Smooth muscle cell (in vitro differentiated cells): Measurements from ENCODE around the gene TET1. TPM values are rescaled to one million over a fixed set of nuclear protein-coding genes. Genes with fewer than 3 reads are reported as not detected.

Experiments
- DNase-seq: peaks from one replicate; lab custom pipeline; 2025; ENCODE audit not compliant: unreplicated experiment; lab: John Stamatoyannopoulos, UW
- H2AFZ ChIP-seq: fragments of 200-600 bp; sonication (generic); 2 replicates; pipeline ENCODE4 v1.6.0; 2016; ENCODE audit warnings: antibody characterized with exemption, low read depth, mild to moderate bottlenecking
- H3F3A ChIP-seq: fragments of 200-600 bp; sonication (generic); 2 replicates; pipeline ENCODE4 v1.6.0; 2017; ENCODE audit warnings: antibody characterized with exemption, low read depth
- H3K27ac ChIP-seq: fragments of 200-600 bp; sonication (generic); 2 replicates; pipeline ENCODE4 v1.5.1; 2016; ENCODE audit warnings: low read depth, mild to moderate bottlenecking
- H3K27me3 ChIP-seq: fragments of 200-600 bp; sonication (generic); 2 replicates; pipeline ENCODE4 v1.6.1; 2016; ENCODE audit warnings: low read depth, mild to moderate bottlenecking
- H3K36me3 ChIP-seq: fragments of 200-600 bp; sonication (generic); 2 replicates; pipeline ENCODE4 v1.5.1; 2016; ENCODE audit warnings: low read depth
- H3K4me1 ChIP-seq: fragments of 200-600 bp; sonication (generic); 2 replicates; pipeline ENCODE4 v1.5.1; 2016; ENCODE audit warnings: low read depth
- H3K4me2 ChIP-seq: fragments of 200-600 bp; sonication (generic); 2 replicates; pipeline ENCODE4 v1.6.0; 2016; ENCODE audit warnings: mild to moderate bottlenecking
- H3K4me3 ChIP-seq: fragments of 200-600 bp; sonication (generic); 2 replicates; pipeline ENCODE4 v1.5.1; 2016; ENCODE audit warnings: mild to moderate bottlenecking
- H3K79me2 ChIP-seq: fragments of 200-600 bp; sonication (generic); 2 replicates; pipeline ENCODE4 v1.6.0; 2016; ENCODE audit warnings: low read depth, mild to moderate bottlenecking
- H3K9ac ChIP-seq: fragments of 200-600 bp; sonication (generic); 2 replicates; pipeline ENCODE4 v1.6.0; 2016; ENCODE audit warnings: low read depth
- H3K9me3 ChIP-seq: fragments of 200-600 bp; sonication (generic); replicated peaks from 2 replicates; pipeline ENCODE4 v1.5.1; 2016; ENCODE audit warnings: low read depth
- H4K20me1 ChIP-seq: fragments of 200-600 bp; sonication (generic); 2 replicates; pipeline ENCODE4 v1.6.0; 2016; ENCODE audit warnings: low read depth
- CTCF ChIP-seq: fragments of 200-600 bp; sonication (generic); IDR thresholded peaks from 2 replicates; pipeline ENCODE4 v1.5.1; 2017; ENCODE audit warnings: borderline replicate concordance, mild to moderate bottlenecking, antibody characterized with exemption; ENCODE audit not compliant: insufficient read depth, poor library complexity, severe bottlenecking
- WGBS: methylation state at CpG from one replicate; pipeline ENCODE4 v1.1.7; 2016; ENCODE audit warnings: low lambda C conversion rate; 5-methylcytosine and 5-hydroxymethylcytosine counted together
- polyA plus RNA-seq: library from polyadenylated mRNA; unstranded; fragments of >200 nt; fragmentation: Nextera tagmentation; extraction: Ambion mirVana; gene quantifications from 2 replicates; pipeline ENCODE4 v1.2.1, GENCODE V29; 2016
- total RNA-seq: library from RNA; depleted of rRNA; stranded (reverse); fragments of >200 nt; gene quantifications from 2 replicates; pipeline ENCODE4 v1.2.3, GENCODE V29; 2014

The TET1 gene
- total and polyA plus RNA-seq, 2 experiments from 2014 or later, result 2.5 to 15.3 TPM

DNA sequence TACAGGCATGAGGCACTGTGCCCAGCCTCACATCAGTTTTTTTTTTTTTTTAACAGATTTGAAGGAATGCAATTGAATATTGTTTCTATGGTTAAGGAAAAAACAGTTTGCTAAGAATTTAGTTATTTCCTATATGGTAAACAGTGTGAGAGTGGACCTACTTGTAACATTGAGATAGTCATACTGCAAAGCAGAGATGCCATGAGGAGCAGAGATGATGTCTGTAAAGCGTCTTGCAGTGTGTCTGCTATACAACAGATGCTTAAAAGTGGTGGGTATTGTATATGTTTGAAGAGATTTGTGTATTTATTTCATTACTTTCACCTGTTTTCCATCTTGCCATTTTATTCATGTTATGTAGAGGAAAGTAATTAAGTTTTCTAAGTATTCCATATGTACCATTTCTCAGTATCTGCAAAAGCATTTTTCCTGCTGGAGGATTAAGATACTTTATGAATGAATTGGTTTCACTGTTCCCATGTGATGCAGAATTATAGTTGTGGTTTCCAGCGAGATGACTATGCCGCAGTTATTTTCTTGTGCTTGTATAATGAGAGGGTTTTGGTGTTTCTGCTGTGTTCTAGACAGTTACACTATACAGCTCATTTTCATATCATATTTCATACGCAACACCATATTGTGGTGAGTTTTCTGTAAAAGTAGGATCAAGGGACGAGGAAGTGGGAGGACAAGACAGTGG lies 26.6 kb downstream of the TET1 start:
- DNase-seq, result no peak
- Histone ChIP-seq H3K4me2 (peak overlapping the region; percentile 31), H3K27me3 (no peaks in the 10 kb centered on the region), H3K27ac (peak overlapping the region; percentile 39), H3K9ac (no peak overlapping the region), H3K36me3 (no peaks in the 10 kb centered on the region), H3K4me3 (no peak overlapping the region), H4K20me1 (peaks cover 16% of the 10 kb centered on the region), H3K4me1 (no peaks in the 10 kb centered on the region), H3K9me3 (no peaks in the 10 kb centered on the region), H3F3A (peaks cover 11% of the 10 kb centered on the region), H3K79me2 (no peaks in the 10 kb centered on the region), H2AFZ (no peak overlapping the region)
- no peak for TF ChIP-seq CTCF
- WGBS, result 61% methylated on average over 5 of the region's 5 CpGs

DNA sequence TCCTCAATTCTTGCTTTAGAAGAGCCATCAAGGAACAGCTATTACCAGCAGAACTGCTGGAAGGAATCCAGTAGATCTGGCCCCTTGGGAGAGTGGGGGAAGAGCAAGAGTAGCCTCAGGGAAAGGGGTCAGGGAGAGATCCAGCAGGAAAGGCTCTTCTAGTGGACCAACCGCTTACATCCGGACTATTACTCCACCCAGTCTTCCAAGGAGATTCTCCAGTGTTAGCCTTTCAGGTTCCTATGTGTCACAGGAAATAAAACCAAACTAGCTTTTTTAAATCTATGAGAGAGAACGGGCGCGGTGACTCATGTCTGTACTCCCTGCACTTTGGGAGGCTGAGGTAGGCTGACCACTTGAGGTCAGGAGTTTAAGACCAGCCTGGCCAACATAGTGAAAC lies 34.3 kb downstream of the TET1 start:
- Histone ChIP-seq H4K20me1 (peaks cover 4% of the 10 kb centered on the region), H3K9ac (no peak overlapping the region), H3K27ac (peak overlapping the region; percentile 9), H3K4me3 (no peak overlapping the region), H3F3A (peaks cover 1% of the 10 kb centered on the region), H3K4me1 (peaks cover 7% of the 10 kb centered on the region), H2AFZ (no peak overlapping the region), H3K36me3 (no peaks in the 10 kb centered on the region), H3K9me3 (no peaks in the 10 kb centered on the region), H3K79me2 (no peaks in the 10 kb centered on the region), H3K27me3 (no peaks in the 10 kb centered on the region), H3K4me2 (no peak overlapping the region)
- WGBS, result 57% methylated on average over 5 of the region's 5 CpGs
- no peak for DNase-seq
- no peak for TF ChIP-seq CTCF

DNA sequence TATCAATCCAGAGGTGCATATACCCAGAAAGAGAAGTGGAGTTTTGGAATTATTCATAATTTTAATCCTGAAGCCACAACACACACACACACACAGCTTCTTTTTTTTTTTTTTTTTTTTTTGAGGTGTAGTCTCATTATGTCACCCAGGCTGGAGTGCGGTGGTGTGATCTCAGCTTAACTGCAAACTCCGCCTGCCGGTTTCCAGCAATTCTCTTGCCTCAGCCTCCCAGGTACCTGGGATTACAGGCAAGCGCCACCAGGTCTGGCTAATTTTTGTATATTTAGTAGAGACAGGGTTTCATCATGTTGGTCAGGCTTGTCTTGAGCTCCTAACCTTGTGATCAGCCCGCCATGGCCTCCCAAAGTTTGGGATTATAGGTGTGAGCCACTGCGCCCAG lies 35.4 kb downstream of the TET1 start:
- Histone ChIP-seq H3K36me3 (no peaks in the 10 kb centered on the region), H3K27me3 (no peaks in the 10 kb centered on the region), H3K9ac (no peak overlapping the region), H3K4me3 (no peak overlapping the region), H3K4me1 (peaks cover 15% of the 10 kb centered on the region), H3K4me2 (no peak overlapping the region), H3K27ac (no peak overlapping the region), H2AFZ (no peak overlapping the region), H4K20me1 (peaks cover 4% of the 10 kb centered on the region), H3F3A (peaks cover 11% of the 10 kb centered on the region), H3K9me3 (no peaks in the 10 kb centered on the region), H3K79me2 (no peaks in the 10 kb centered on the region)
- no peak for TF ChIP-seq CTCF
- DNase-seq, result no peak
- WGBS, result 90% methylated on average over 5 of the region's 6 CpGs

GRCh38 chr10:68597407-68597806 lies 37.3 kb downstream of the TET1 start:
- Histone ChIP-seq H3K79me2 (peaks cover 6% of the 10 kb centered on the region), H3K9me3 (no peaks in the 10 kb centered on the region), H3K4me3 (no peak overlapping the region), H3K4me2 (no peak overlapping the region), H3K4me1 (peaks cover 33% of the 10 kb centered on the region), H3K27ac (no peak overlapping the region), H3F3A (peaks cover 27% of the 10 kb centered on the region), H3K9ac (no peak overlapping the region), H4K20me1 (peaks cover 4% of the 10 kb centered on the region), H2AFZ (no peak overlapping the region), H3K27me3 (no peaks in the 10 kb centered on the region), H3K36me3 (no peaks in the 10 kb centered on the region)
- no peak for TF ChIP-seq CTCF
- DNase-seq, result no peak
- 96% methylated on average over 1 of the region's 1 CpG for WGBS
